SK-N-SH (cell line): ENCODE data around the gene DDX54. TPM values are rescaled to one million over a fixed set of nuclear protein-coding genes. Genes with fewer than 3 reads are reported as not detected.

ENCODE experiments used
- CTCF ChIA-PET: fragments of 300-600, 350-600 bp; formaldehyde crosslinking; extraction: SDS; loops from one replicate; lab custom pipeline; 2021; lab: Yijun Ruan, JAX
- POLR2A ChIA-PET: fragments of 350-600 bp; sonication (Branson Sonifier 250); formaldehyde crosslinking; extraction: SDS; loops from one replicate; lab custom pipeline; 2020; ENCODE audit warnings: antibody characterized with exemption, inconsistent platforms; lab: Yijun Ruan, JAX
- DNase-seq: peaks from one replicate; pipeline ENCODE4 v3.0.0; 2012
- H2AFZ ChIP-seq: fragments of 200-600 bp; sonication (generic); 2 replicates; pipeline ENCODE4 v1.8.1; 2016; ENCODE audit warnings: antibody characterized with exemption, mild to moderate bottlenecking, low read depth
- H3F3A ChIP-seq: fragments of 200-600 bp; sonication (generic); replicated peaks from 2 replicates; pipeline ENCODE3; 2016; ENCODE audit warnings: antibody characterized with exemption, mild to moderate bottlenecking; ENCODE audit not compliant: insufficient read depth
- H3K27ac ChIP-seq, 2 experiments: fragments of 200-500 bp in 1 of 2; fragments of 200-600 bp in 1 of 2; sonication (Bioruptor generic) in 1 of 2; sonication (generic), shearing (Covaris generic) in 1 of 2; 2 replicates each; pipeline versions ENCODE4 v1.5.1 to v1.6.1; 2014 to 2016; ENCODE audit warnings: low read depth in 2 of 2, inconsistent platforms in 1 of 2, low read length in 1 of 2, mild to moderate bottlenecking in 1 of 2, mixed read lengths in 1 of 2
- H3K27me3 ChIP-seq: fragments of 200-600 bp; sonication (generic), shearing (Covaris generic); 2 replicates; pipeline ENCODE4 v1.6.1; 2016; ENCODE audit warnings: mixed run types; ENCODE audit not compliant: insufficient read depth
- H3K36me3 ChIP-seq, 2 experiments: fragments of 200-500 bp in 1 of 2; fragments of 200-600 bp in 1 of 2; sonication (Bioruptor generic) in 1 of 2; sonication (generic) in 1 of 2; replicated peaks in 1 of 2; 2 replicates each; pipeline versions ENCODE3 to v1.5.1; 2014 to 2016; ENCODE audit warnings: low read length in 1 of 2, mild to moderate bottlenecking in 1 of 2; ENCODE audit not compliant: insufficient read depth in 2 of 2, control insufficient read depth in 1 of 2
- H3K4me1 ChIP-seq, 2 experiments: fragments of 200-500 bp in 1 of 2; fragments of 200-600 bp in 1 of 2; sonication (Bioruptor generic) in 1 of 2; sonication (generic), shearing (Covaris generic) in 1 of 2; 2 replicates each; pipeline versions ENCODE4 v1.5.1 to v1.6.1; 2014 to 2016; ENCODE audit warnings: low read depth in 1 of 2, low read length in 1 of 2, mixed run types in 1 of 2; ENCODE audit not compliant: insufficient read depth in 2 of 2, control insufficient read depth in 1 of 2
- H3K4me2 ChIP-seq: fragments of 200-600 bp; sonication (generic), shearing (Covaris generic); 2 replicates; pipeline ENCODE4 v1.6.1; 2017; ENCODE audit warnings: mixed run types
- H3K4me3 ChIP-seq, 2 experiments: fragments of 200-500 bp in 1 of 2; fragments of 200-600 bp in 1 of 2; sonication (Bioruptor generic) in 1 of 2; sonication (generic), shearing (Covaris generic) in 1 of 2; 2 replicates each; pipeline versions ENCODE4 v1.5.1 to v1.8.1; 2014 to 2016; ENCODE audit warnings: low read depth in 2 of 2, inconsistent platforms in 1 of 2, low read length in 1 of 2, mild to moderate bottlenecking in 1 of 2, mixed read lengths in 1 of 2, moderate library complexity in 1 of 2
- H3K79me2 ChIP-seq: fragments of 200-600 bp; sonication (generic); 2 replicates; pipeline ENCODE4 v1.8.1; 2017; ENCODE audit warnings: mild to moderate bottlenecking; ENCODE audit not compliant: insufficient read depth
- H3K9ac ChIP-seq: fragments of 200-600 bp; sonication (generic); 2 replicates; pipeline ENCODE4 v1.6.1; 2017; ENCODE audit warnings: mixed run types
- H3K9me2 ChIP-seq: fragments of 200-600 bp; sonication (generic); 2 replicates; pipeline ENCODE4 v1.6.1; 2017; ENCODE audit warnings: mixed run types
- H3K9me3 ChIP-seq: fragments of 200-600 bp; sonication (generic); 2 replicates; pipeline ENCODE4 v1.6.1; 2017; ENCODE audit warnings: mixed run types, mild to moderate bottlenecking, moderate library complexity
- H4K20me1 ChIP-seq: fragments of 200-600 bp; sonication (generic); 2 replicates; pipeline ENCODE4 v1.6.1; 2017; ENCODE audit warnings: mild to moderate bottlenecking, mixed run types; ENCODE audit not compliant: insufficient read depth
- ELF1 ChIP-seq: IDR thresholded peaks from 2 replicates; pipeline ENCODE4 v1.4.0; 2012
- EZH2phosphoT487 ChIP-seq: fragments of 200-600 bp; sonication (generic); IDR thresholded peaks from 2 replicates; pipeline ENCODE4 v1.6.1; 2017; ENCODE audit warnings: low read depth, mixed run types, mild to moderate bottlenecking, antibody characterized with exemption, moderate library complexity, borderline replicate concordance
- FOSL2 ChIP-seq: IDR thresholded peaks from 2 replicates; pipeline ENCODE4 v1.4.0; 2012; ENCODE audit warnings: low read depth, mild to moderate bottlenecking, moderate library complexity, borderline replicate concordance
- GABPA ChIP-seq: IDR thresholded peaks from 2 replicates; pipeline ENCODE4 v1.4.0; 2012; ENCODE audit warnings: low read depth, mild to moderate bottlenecking
- GATA2 ChIP-seq: sonication (generic); formaldehyde crosslinking; IDR thresholded peaks from 2 replicates; pipeline ENCODE4 v1.5.0; 2020; ENCODE audit warnings: mild to moderate bottlenecking, missing genetic modification reagents
- JUND ChIP-seq: IDR thresholded peaks from 2 replicates; pipeline ENCODE4 v1.4.0; 2012
- MEF2A ChIP-seq: IDR thresholded peaks from 2 replicates; pipeline ENCODE4 v1.4.0; 2012; ENCODE audit warnings: low read depth, borderline replicate concordance
- RAD21 ChIP-seq: IDR thresholded peaks from 2 replicates; pipeline ENCODE4 v1.6.1; 2012; ENCODE audit warnings: mild to moderate bottlenecking, low read length
- RCOR1 ChIP-seq: fragments of 150-350 bp; IDR thresholded peaks from 2 replicates; pipeline ENCODE4 v1.6.1; 2017; ENCODE audit warnings: antibody characterized with exemption, low read length
- RXRA ChIP-seq: IDR thresholded peaks from 2 replicates; pipeline ENCODE4 v1.4.0; 2012; ENCODE audit warnings: low read depth, mild to moderate bottlenecking, borderline replicate concordance
- SIN3A ChIP-seq: IDR thresholded peaks from 2 replicates; pipeline ENCODE4 v1.6.1; 2012; ENCODE audit warnings: low read depth, mild to moderate bottlenecking, low read length, moderate library complexity, borderline replicate concordance
- TAF1 ChIP-seq: IDR thresholded peaks from 2 replicates; pipeline ENCODE4 v1.6.1; 2012; ENCODE audit warnings: low read depth, mild to moderate bottlenecking, low read length, moderate library complexity, borderline replicate concordance
- TCF12 ChIP-seq: IDR thresholded peaks from 2 replicates; pipeline ENCODE4 v1.4.0; 2012
- TEAD4 ChIP-seq: IDR thresholded peaks from 2 replicates; pipeline ENCODE4 v1.4.0; 2012; ENCODE audit warnings: mild to moderate bottlenecking, borderline replicate concordance; ENCODE audit not compliant: insufficient read depth
- WGBS: methylation state at CpG from one replicate; pipeline ENCODE4 v1.1.6; 2017; ENCODE audit warnings: low lambda C conversion rate; 5-methylcytosine and 5-hydroxymethylcytosine counted together
- polyA plus RNA-seq, 3 experiments: library from polyadenylated mRNA; depleted of rRNA; stranded (reverse); fragments of >200 nt; gene quantifications; 2 replicates each; pipeline ENCODE4 v1.2.3, GENCODE V29; 2012
- TF ChIP-seq, protein P1 (sequence below): fragments of 150-350 bp; IDR thresholded peaks from 2 replicates; pipeline ENCODE4 v1.6.1; 2017; ENCODE audit warnings: antibody characterized with exemption, low read length, low read depth, borderline replicate concordance
- TF ChIP-seq, protein P2 (sequence below): IDR thresholded peaks from 2 replicates; pipeline ENCODE4 v1.6.1; 2012; ENCODE audit warnings: mild to moderate bottlenecking, low read depth, low read length, moderate library complexity

Gene DDX54
- polyA plus RNA-seq, 1 of the 3 experiments (the other 2 are of a cell fraction), result 69.9 TPM

DNA sequence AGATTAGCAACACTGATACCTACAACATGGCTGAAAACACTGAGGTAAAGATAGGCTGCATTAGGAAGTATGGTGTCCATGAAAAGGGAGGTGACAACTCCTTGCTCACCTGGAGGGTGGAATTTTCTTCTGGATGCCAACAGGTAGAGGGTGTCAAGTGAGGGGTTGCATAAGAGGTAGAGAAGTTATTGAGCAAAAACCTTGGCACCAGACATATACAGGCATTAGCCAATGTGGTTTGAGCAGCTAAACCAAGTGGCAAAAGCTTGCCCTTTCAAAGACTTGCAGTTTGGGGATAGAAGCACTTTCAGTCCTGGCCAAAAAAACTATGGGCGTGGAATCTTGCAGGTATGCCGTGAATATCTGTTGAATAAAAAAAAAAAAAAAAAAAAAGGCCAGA is 4.1 kb upstream of the DDX54 start (continued):
- TF ChIP-seq, protein P1, sequence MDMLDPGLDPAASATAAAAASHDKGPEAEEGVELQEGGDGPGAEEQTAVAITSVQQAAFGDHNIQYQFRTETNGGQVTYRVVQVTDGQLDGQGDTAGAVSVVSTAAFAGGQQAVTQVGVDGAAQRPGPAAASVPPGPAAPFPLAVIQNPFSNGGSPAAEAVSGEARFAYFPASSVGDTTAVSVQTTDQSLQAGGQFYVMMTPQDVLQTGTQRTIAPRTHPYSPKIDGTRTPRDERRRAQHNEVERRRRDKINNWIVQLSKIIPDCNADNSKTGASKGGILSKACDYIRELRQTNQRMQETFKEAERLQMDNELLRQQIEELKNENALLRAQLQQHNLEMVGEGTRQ, result no peak
- TF ChIP-seq TCF12, result no peak
- TF ChIP-seq SIN3A, result no peak

DNA sequence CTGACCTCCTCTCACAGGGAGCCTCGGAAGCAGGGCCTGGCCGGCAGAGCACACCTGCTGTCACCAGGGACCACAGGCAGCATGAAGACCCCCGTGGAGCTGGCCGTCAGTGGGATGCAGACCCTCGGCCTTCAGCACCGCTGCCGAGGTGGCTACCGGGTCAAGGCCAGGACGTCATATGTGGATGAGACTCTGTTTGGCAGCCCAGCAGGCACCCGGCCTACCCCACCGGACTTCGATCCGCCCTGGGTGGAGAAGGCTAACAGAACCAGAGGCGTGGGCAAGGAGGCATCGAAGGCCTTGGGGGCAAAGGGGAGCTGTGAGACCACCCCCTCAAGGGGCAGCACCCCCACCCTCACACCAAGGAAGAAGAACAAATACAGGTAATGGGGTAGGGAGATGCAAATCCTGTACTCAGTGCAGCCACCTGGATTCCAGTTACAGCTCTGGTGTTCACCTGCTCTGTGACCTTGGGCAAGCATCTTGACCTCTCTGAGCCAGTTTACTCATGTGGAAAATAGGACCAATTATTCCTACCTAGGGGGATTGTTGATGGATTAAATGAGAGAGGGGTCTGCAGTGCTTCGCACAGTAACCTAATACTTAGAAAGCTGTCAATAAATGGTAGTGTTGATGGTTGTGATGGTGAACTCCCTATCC is 1.5 kb upstream of the DDX54 start:
- POLR2A ChIA-PET, result no interaction called here
- H3K79me2 ChIP-seq, result peaks cover 63% of the 10 kb centered on the region

More for the DNA sequence above, 1.5 kb upstream of the DDX54 start:
- H3K9me3 ChIP-seq, result no peaks in the 10 kb centered on the region
- H3K4me3 ChIP-seq, result peak overlapping the region; percentile 76 to 92; a peak in 3 of 4 replicates
- H3F3A ChIP-seq, result peaks cover 9% of the 10 kb centered on the region
- 90% methylated on average over 7 of the region's 16 CpGs for WGBS
- TF ChIP-seq GATA2 (CRISPR knock-in tag), result no peak
- TF ChIP-seq, protein P1, result no peak
- TF ChIP-seq MEF2A, result no peak
- no peak for TF ChIP-seq JUND
- no peak for TF ChIP-seq ELF1
- TF ChIP-seq SIN3A, result no peak
- TF ChIP-seq, protein P2, sequence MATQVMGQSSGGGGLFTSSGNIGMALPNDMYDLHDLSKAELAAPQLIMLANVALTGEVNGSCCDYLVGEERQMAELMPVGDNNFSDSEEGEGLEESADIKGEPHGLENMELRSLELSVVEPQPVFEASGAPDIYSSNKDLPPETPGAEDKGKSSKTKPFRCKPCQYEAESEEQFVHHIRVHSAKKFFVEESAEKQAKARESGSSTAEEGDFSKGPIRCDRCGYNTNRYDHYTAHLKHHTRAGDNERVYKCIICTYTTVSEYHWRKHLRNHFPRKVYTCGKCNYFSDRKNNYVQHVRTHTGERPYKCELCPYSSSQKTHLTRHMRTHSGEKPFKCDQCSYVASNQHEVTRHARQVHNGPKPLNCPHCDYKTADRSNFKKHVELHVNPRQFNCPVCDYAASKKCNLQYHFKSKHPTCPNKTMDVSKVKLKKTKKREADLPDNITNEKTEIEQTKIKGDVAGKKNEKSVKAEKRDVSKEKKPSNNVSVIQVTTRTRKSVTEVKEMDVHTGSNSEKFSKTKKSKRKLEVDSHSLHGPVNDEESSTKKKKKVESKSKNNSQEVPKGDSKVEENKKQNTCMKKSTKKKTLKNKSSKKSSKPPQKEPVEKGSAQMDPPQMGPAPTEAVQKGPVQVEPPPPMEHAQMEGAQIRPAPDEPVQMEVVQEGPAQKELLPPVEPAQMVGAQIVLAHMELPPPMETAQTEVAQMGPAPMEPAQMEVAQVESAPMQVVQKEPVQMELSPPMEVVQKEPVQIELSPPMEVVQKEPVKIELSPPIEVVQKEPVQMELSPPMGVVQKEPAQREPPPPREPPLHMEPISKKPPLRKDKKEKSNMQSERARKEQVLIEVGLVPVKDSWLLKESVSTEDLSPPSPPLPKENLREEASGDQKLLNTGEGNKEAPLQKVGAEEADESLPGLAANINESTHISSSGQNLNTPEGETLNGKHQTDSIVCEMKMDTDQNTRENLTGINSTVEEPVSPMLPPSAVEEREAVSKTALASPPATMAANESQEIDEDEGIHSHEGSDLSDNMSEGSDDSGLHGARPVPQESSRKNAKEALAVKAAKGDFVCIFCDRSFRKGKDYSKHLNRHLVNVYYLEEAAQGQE, result no peak
- TF ChIP-seq RXRA, result no peak
- no peak for TF ChIP-seq TAF1
- TF ChIP-seq TEAD4, result no peak
- no peak for TF ChIP-seq FOSL2
- TF ChIP-seq GABPA, result no peak
- TF ChIP-seq RAD21, result no peak
- TF ChIP-seq EZH2phosphoT487, result no peak
- TF ChIP-seq RCOR1, result no peak
- no peaks in the 10 kb centered on the region; the same call in none of the 2 replicates for H4K20me1 ChIP-seq
- H3K27ac ChIP-seq, result 0 out of 4 replicates have a peak overlapping the region, but pooled peaks of 1 of the 2 experiments have one; percentile 93
- H3K36me3 ChIP-seq, result peaks cover 9 to 12% of the 10 kb centered on the region in 2 experiments
- CTCF ChIA-PET, result interaction anchor here (1.1 to 2.2 kb wide), 3 partner anchors 9 to 239 kb away, joined by 5 to 9 read pairs (median 6); no protein-coding TSS in a partner anchor
- H3K9me2 ChIP-seq, result no peaks in the 10 kb centered on the region
- DNase-seq, result no peak
- peaks cover 5 to 13% of the 10 kb centered on the region in 2 experiments; a peak in 2 of 4 replicates for H3K4me1 ChIP-seq
- peak overlapping the region; percentile 99; the same call in 1 of the 2 replicates for H3K9ac ChIP-seq
- no peak overlapping the region for H2AFZ ChIP-seq
- H3K27me3 ChIP-seq, result no peaks in the 10 kb centered on the region
- H3K4me2 ChIP-seq, result peak overlapping the region; percentile 95
